LNCAP (cell line): ENCODE data around the gene GLB1L.

Source experiments
- TF ChIP-seq, protein P1 (sequence below): fragments of 450-650 bp; IDR thresholded peaks from 2 replicates; pipeline ENCODE4 v1.5.1; 2017; ENCODE audit warnings: mild to moderate bottlenecking

The GLB1L gene

DNA sequence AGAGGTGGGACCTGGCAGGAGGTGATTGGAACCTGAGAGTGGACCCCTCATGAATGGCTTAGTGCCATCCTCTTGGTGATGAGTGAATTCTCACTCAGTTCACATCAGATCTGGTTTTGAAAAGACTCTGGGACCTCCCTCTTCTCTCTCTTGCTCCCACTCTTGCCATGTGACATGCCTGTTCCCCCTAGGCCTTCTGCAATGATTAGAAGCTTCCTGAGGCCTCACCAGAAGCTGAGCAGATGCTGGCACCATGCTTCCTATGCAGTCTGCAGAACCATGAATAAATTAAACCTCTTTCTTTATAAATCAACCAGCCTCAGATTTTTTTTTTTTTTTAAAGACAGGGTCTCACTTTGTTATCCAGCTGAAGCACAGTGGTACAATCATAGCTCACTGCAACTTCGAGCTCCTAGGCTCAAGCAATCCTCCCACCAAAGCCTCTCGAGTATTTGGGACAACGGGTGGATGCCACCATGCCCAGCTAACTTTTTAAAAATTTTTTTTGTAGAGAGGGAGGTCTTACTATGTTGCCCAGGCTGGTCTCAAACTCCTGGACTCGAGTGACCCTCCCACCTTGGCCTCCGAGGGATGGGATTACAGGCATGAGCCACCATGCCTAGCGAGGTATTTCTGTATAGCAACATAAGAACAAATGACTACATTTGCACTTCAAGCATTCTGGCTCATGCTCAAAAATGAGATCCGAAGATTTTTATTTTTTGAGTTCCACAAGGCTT, 40.6 kb downstream of the GLB1L start:
- TF ChIP-seq, protein P1, sequence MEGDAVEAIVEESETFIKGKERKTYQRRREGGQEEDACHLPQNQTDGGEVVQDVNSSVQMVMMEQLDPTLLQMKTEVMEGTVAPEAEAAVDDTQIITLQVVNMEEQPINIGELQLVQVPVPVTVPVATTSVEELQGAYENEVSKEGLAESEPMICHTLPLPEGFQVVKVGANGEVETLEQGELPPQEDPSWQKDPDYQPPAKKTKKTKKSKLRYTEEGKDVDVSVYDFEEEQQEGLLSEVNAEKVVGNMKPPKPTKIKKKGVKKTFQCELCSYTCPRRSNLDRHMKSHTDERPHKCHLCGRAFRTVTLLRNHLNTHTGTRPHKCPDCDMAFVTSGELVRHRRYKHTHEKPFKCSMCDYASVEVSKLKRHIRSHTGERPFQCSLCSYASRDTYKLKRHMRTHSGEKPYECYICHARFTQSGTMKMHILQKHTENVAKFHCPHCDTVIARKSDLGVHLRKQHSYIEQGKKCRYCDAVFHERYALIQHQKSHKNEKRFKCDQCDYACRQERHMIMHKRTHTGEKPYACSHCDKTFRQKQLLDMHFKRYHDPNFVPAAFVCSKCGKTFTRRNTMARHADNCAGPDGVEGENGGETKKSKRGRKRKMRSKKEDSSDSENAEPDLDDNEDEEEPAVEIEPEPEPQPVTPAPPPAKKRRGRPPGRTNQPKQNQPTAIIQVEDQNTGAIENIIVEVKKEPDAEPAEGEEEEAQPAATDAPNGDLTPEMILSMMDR: no peak

DNA sequence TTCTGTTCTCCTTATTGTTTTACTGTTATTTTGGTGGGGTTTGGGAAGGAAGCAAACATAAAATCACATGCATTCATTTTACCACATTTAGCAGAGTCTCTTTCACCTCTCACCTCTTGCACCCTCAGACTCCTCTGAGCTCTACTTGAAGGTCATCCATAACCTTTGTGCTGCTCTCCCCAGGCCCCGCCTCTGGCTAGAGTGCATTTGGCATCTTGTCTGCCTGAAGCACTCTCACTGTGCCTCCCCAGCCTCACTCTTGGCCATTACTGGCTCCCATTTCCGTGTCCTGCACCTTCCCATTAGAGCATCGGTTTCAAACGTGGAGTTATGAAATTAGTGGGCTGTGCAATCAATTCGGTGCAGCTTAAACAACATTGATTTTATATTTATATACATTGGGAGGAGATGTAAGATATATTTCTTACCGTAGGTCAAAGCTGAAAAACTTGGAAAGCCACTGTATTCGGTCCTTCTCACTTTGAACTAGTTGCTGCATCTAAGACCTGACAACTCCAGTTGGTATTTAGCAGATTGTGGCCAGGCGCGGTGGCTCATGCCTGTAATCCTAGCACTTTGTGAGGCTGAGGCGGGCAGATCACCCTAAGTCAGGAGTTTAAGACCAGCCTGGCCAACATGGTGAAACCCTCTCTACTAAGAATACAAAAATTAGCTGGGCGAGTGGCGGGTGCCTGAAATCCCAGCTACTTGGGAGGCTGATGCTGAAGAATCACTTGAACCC, 45.6 kb downstream of the GLB1L start:
- TF ChIP-seq, protein P1: no peak

DNA sequence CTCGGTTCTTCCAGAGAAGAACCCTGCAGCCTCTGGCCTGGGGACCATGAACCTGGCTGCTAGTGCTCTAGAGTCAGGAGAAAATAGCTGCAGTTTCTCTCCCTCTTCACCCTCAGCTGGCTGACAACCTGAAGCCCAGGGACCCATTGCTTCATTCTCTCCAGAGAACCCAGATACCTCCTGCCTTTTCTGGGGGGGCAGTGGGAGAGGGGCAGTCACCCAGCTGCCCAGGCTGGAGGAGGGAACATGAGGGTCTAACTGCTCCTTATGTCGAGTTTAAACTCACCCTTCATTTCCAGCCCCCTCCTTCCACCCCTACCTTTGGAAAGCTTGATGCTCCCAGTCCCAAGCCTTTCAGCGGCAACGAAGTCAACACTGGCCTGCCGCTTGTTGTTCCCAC, 46.3 kb downstream of the GLB1L start:
- TF ChIP-seq, protein P1: no peak

DNA sequence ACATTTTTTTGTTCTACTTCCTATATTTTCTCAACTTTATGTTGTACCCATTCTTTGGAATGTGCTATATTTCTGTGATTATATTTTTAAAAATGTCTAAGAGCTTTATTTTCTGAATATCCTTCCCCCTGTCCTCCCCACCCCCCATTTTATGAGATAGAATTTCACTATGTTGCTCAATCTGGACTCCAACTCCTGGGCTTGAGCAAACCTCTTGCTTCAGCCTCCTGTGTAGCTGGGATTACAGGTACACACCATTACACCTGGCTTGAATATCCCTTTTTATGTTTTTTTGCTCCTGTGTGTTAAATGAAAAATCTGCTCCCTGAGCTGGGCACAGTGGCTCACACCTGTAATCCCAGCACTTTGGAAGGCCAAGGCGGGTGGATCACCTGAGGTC, 47.9 kb downstream of the GLB1L start:
- TF ChIP-seq, protein P1: no peak

DNA sequence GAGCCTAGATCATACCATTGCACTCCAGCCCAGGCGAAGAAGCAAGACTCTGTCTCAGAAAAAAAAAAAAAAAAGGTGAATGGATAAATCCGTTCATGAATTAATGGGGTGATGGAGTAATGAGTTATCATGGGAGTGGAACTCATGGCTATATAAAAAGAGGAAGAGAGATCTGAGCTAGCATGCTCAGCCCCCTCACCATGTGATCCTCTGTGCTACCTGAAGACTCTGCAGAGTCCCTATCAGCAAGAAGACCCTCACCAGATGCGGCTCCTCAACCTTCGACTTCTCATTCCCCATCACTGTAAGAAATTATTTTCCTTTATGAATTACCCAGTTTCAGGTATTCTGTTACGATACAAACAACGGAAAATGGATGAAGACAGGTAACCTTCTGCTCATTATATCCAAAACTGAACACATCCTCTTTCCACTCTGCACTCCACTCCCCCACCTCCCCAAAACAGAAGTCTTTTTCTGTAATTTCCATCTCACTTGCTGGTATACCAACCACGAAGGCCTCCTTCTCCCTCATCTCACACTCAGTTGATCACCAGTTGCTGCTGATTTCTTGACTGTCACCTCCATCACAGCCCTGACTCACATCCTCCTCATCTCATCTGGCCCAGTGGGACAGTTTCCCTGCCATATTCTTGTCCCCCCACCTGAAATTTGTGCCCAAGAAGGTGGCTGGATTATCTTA, 58.3 kb downstream of the GLB1L start:
- TF ChIP-seq, protein P1: no peak
